ENCODE results near the gene EFHC1.
"Not testable (repeated sequence)": the region's sequence is repeated elsewhere in the genome, so short reads cannot be mapped to it uniquely, and the experiment has no call there.

Gene EFHC1

GRCh38 chr6:52419809-52420667 is at the start of gene EFHC1:
Gene EFHC1 (plus strand): TSS chr6:52420342. CDS start chr6:52420411, 69 bp downstream.
- DNase-seq = peak; percentile 93 to 98

DNA sequence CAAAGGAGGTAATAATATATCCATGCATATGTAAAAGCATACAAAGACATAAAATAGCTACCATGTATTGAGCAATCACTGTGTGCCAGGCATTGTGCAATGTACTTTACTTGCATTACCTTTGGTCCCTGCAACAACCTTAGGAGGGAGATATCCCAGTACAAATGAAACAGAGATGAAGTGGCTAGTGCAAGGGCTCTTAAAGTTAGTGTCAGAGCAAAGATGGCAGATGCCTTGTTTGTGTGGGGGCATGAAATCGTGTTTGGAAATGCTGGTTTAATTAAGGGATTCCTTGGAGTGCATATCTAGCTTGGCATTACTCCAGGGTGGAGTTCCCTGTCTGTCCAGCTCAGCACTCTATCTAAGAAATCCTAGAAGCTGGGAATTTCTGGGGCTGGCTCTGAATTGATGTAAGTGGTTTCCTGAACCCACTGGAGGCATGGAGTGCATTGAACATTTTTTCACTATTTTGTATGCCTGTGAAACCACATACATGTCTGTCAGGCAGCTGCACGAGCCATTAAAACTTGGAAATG is 48.4 kb upstream of the EFHC1 start:
- DNase-seq = no peak

GRCh38 chr6:52373151-52373690 is 46.9 kb upstream of the EFHC1 start:
- DNase-seq = no peak

- DNase-seq = no peak
Observed at GRCh38 chr6:52374247-52374646, 45.9 kb upstream of the EFHC1 start.

GRCh38 chr6:52375780-52376556 is 44.2 kb upstream of the EFHC1 start:
- no peak for DNase-seq

DNA sequence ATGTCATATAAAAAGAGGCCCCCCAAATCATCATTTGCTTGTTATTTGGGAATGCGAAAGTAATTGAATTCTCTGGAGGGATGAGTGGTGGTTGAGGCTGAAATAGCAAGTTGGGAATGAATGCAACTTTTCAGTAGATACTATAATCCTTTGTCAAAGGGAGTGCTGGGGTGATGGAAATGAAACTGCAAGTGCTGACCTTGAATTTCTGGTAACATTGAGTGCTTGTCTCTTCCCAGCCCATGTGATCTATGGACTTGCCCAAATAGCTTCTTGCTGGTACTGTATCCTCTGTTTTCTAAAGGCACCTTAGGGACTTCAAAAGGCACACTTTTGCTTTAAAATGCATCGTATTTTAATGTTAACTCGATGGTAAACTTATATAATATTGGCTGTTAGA is 43.4 kb upstream of the EFHC1 start:
- DNase-seq = no peak

DNA sequence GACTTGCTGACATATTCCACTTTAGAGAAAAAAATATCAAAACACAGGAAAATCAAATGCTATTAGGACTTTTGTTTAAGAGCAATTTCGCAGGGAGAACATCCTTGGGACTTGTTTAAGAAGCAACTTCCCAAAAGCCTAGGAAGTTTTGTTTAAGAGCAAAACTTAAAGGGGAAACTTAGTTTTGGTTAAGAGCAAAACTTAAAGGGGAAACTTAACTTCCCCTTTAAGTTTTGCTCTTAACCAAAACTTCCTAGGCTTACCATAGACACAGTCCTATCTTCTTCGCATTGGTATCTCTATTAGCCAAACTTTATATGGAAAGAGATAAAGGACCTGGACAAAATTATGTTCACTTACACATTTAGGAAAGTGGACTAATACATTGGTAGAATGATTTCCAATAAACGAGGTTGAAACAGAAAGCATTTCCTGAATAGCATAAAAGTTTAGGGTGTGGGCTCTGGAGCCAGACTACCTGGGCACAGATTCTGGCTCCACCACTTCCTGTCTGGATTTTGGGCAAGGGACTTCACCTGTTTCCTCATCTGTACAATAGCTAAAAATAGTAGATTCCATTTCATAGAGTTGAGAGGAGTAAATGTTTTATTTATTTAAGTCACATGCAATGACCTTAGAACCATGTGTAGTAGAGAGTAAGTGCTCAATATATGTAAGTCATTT is 42.5 kb upstream of the EFHC1 start:
- DNase-seq = no peak

- no peak for DNase-seq
Observed at GRCh38 chr6:52381249-52381648, 38.9 kb upstream of the EFHC1 start.

GRCh38 chr6:52384145-52384766 is 35.9 kb upstream of the EFHC1 start:
- DNase-seq = no peak

GRCh38 chr6:52385074-52385473 is 35.1 kb upstream of the EFHC1 start:
- DNase-seq = no peak

DNA sequence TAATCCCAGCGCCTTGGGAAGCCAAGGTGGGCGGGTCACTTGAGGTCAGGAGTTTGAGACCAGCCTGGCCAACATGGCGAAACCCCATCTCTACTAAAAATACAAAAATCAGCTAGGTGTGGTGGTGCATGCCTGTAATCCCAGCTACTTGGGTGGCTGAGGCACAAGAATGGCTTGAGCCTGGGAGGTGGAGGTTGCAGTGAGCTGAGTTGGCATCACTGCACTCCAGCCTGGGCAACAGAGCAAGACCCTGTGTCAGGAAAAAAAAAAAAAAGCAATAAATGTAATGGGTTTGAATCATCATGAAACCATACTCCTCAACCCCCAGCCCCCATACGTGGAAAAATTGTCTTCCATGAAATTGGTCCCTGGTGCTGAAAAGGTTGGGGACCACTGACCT is 32.0 kb upstream of the EFHC1 start:
- DNase-seq = not testable (repeated sequence)

DNA sequence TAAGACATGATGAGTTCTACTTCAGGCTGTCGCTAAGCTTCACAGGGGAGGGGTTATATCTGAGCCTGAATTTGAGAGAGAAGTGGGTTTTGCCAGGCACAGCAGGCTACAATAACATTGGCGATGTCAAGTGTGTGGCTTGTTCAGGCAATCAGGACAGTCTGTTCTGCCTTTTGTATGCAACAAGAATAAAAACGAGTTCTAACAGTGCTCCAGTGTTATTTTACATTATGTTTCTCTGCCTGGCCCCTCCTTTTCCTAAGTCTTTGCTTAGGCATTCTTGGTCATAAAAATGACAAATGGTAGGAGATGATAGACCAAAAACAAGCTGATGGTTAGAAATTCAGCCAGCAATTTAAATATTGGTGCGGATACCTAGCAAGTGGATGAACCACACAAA is 31.4 kb upstream of the EFHC1 start:
- DNase-seq = no peak

- DNase-seq = no peak
Observed at GRCh38 chr6:52389264-52389625, 30.9 kb upstream of the EFHC1 start.

DNA sequence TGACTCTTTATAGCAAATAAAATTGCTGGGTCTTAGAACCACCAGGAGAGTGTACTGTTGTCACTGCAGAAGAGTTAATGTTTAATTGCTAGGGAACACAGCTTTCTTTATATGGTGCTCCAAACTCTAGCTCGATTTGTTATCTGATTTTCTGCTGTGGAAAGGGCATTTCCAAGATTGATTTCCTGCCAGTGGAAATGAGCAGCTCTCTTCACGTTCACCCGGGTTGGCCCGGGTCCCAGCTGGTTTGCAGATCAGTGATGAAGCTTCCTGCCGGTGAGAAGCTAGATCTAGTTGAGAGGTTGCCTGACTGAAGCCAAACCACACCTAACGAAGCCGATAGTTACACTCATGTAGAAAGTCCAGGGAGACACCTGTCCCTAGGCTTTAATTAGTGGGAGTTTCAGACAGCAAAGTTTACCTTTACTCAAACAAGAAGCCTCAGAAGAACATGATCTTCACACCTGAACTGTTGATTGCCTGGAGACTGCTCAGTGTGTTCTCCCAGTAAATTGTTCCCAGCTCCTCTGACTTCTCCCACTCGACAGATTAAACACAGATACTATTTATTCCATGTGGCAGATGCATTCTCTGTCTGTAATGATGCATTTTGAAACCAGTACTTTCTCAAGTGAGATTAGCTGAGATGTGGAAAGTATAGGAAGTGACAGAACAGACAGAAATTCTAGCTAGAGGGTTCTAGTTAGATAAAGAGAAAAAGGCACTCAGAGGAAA is 30.3 kb upstream of the EFHC1 start:
- DNase-seq = no peak

DNA sequence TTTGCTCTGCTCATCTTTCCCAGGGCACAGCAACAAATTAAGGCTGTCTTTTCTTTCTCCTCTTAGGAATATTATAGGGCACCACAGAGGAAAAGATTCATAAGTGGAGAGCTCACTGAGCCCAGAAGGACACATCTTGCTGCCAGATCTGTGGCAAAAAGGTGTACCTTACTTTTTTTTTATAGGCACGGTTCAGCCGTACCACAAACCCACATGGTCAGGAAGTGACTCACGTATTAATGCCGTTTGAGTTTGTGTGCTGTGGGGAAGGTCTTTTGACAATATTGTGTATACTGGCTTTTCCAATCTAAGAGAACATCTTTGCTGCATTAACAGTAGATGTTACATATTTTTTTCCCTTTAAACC is 29.8 kb upstream of the EFHC1 start:
- no peak for DNase-seq

DNA sequence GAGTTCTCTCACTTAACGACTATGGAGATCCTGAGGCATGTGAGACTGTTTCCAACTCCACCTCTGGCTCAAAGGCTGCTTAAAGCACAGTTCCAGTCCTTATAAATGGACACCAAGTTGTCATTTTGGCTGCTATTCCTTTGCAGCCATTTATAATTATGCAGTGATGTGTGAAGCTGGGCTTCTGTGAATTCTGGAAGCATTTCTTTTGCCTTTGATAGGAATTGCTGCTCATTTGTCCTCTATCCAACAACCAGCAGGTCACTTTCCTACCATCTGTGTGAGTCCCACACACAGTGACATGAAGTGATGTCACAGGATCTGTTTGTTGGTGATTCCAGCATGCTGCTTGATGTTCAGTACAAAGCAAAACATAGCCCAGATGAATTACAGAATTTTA is 28.5 kb upstream of the EFHC1 start:
- DNase-seq = no peak

GRCh38 chr6:52392944-52393343 is 27.2 kb upstream of the EFHC1 start:
- no peak for DNase-seq

DNA sequence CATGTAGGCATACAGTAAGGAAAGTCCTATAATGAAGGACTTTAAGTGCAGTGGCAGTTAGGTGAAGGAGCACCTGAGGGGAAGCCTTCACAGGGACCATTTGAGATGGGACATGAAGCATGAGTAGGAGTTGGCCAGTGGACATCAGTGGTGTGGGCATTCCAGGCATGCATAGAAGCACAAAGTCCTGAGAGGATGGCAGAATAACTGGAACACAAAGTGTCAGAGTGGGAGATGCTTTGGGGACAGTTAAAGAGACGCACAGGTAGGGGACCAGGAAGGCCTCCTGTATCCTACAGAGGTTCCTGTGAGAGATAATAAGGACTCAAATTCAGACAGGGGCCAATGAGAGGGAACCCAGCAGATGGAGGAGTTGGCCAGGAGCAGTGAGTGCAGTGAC is 26.4 kb upstream of the EFHC1 start:
- no peak for DNase-seq

DNA sequence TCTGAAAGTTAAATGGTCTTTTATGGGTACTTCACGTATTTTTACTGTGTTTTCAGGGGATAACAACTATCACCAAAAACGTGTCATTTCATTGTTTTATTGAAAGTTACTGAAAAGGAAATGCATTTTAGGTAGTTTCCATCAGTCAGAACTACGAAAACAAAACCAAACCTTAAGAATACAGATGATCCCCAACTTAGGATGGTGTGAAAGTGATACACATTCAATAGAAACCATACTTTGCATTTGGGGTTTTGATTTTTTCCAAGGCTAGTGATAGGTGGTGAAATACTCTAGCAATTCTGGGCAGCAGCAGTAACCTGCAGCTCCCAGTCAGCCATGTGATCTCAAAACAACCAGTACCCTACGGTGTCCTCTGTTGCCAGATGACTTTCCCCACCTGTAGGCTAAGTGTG is 25.9 kb upstream of the EFHC1 start:
- DNase-seq = no peak

DNA sequence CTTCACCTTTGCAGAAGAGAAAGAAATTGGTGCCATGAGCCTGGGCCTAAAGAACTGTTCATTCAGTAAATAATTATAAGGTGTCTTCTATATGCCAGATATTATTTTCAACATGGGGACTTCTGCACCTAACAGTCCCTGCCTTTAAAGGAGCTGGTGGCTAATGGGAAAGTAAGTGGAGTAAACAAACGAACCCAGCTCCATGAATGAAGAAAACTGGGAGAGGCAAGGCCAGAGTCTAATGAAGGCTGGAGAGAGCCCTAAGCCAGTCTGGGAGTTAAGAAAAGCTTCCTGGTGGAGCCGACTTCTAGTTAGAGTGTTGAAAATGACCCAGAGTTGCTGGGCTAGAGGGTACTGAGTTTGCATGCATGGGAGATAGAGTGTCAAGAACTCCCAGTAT is 24.2 kb upstream of the EFHC1 start:
- DNase-seq = no peak

DNA sequence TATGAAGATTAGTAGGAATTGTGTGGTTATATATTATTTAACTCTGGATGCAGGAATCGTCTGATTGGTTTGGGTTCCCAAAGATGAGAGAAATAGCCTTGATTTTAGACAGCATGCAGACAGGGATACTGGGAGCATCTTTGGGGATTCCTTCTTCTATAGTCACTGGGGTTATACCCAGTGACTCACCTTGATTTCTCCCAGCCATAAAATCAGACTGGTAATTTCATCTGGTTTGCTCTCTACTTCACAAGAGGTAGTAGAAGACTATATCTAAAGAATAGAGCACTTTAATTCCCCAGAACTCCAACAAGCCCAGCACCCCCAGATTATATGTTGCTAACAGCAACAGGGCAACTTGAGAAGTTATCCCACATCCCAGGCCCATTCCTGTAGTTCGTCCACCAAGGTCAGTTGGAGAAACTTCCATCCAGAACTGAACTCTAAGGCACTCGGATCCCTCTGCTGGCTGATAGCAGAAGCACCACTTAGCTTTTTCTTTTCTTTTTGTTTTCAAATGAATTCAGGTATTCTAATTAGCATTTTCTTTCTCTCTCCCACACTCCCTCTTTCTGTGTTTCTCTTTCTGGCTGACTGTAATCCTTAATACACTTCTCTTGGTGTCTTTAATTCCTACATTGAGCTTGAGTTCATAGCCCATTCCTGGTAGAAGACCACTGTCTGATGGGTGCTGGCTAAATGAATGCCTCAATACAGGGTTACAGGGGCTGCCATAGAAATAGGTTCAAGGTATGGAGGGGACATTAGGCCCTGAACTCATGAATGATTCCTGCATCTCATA is 20.4 kb upstream of the EFHC1 start:
- DNase-seq = no peak
